ENCODE data around the gene SLFN12.

DNA sequence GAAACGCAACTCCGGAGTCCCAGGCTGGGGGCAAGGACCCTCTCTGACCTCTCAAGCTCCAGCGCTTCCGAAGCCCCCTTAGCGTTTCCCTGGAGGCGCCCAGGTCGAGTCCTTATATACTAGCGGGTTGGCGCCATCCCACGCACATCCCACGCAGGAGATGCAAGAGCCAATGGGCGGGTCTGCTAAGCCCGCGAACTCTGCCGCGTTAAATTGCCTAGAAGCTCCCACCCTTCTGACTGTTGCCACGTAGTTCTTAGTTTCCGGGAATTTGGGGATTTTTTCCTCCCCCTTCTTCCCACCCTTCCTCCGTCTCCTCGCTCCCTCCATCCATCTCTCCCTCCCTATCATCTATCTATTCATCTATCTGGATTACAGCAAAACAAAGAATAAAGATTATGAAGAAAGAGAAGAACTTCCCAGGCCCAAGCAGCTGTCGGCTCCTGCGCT is 58.7 kb downstream of the SLFN12 start, which contains the start of gene SLFN11:
- TF ChIP-seq, protein P1, sequence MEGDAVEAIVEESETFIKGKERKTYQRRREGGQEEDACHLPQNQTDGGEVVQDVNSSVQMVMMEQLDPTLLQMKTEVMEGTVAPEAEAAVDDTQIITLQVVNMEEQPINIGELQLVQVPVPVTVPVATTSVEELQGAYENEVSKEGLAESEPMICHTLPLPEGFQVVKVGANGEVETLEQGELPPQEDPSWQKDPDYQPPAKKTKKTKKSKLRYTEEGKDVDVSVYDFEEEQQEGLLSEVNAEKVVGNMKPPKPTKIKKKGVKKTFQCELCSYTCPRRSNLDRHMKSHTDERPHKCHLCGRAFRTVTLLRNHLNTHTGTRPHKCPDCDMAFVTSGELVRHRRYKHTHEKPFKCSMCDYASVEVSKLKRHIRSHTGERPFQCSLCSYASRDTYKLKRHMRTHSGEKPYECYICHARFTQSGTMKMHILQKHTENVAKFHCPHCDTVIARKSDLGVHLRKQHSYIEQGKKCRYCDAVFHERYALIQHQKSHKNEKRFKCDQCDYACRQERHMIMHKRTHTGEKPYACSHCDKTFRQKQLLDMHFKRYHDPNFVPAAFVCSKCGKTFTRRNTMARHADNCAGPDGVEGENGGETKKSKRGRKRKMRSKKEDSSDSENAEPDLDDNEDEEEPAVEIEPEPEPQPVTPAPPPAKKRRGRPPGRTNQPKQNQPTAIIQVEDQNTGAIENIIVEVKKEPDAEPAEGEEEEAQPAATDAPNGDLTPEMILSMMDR (IDR thresholded peaks at IDR 0.05): peak in 2 of 5 experiments; percentile 13 to 20
- TF ChIP-seq EP300 (IDR thresholded peaks at IDR 0.05): peak in 1 of 2 donors; percentile 98
